Stimulated activated CD4-positive, alpha-beta T cell treated with anti-CD3 and anti-CD28 coated beads, Interleukin-4, amount 100 ng/mL, for 1 hour (primary cell): ENCODE results near the gene TBRG4.
"Not testable (repeated sequence)": the region's sequence is repeated elsewhere in the genome, so short reads cannot be mapped to it uniquely, and the experiment has no call there.

Experiments
- DNase-seq: peaks from one replicate; pipeline ENCODE4 v3.0.0-alpha.2; 2020

The TBRG4 gene

GRCh38 chr7:45114257-45114656 is 2.8 kb upstream of the TBRG4 start:
- not testable (repeated sequence) for DNase-seq

DNA sequence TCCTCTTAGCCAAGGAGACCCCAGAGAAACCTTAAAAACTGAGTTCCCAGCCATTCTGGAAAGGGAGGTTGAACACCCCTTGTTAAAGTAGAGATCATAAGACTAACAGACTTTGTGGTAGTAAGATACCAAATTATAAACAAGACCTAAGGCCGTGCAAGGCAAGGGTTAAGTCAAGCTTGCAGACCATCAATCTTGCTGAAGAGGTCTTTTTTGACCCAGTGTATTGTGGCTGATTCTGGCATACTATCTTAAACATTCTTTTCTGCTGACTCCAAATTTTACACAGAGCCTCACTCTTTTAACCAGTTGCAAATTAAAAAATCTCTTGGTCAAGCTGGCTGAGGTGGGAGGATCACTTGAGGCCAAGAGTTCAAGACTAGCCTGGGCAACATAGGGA is 1.2 kb upstream of the TBRG4 start:
- DNase-seq, result no peak

- DNase-seq, result no peak
Observed at GRCh38 chr7:45108863-45109262, 2.6 kb downstream of the TBRG4 start.

DNA sequence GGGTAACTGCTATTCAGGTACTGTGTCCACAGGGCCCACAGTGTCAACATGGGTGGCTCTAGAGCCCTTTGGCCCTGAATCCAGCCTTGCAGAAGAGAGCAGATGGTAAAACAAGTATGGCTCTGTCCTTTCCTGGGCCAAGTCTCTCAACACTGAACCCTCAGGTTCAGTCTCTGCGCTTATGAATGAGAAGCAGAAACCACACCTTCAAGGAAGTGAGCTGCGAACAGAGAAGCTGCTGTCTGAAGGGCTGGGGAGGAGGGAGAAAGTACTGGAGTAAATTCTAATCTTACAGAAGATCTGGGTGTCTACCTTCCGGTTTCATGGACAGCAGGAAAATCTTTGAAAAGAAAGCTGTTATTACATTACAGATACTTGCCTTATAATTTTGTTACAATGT is 4.1 kb downstream of the TBRG4 start:
- no peak for DNase-seq

GRCh38 chr7:45106820-45107219 is 4.7 kb downstream of the TBRG4 start:
- DNase-seq, result no peak

DNA sequence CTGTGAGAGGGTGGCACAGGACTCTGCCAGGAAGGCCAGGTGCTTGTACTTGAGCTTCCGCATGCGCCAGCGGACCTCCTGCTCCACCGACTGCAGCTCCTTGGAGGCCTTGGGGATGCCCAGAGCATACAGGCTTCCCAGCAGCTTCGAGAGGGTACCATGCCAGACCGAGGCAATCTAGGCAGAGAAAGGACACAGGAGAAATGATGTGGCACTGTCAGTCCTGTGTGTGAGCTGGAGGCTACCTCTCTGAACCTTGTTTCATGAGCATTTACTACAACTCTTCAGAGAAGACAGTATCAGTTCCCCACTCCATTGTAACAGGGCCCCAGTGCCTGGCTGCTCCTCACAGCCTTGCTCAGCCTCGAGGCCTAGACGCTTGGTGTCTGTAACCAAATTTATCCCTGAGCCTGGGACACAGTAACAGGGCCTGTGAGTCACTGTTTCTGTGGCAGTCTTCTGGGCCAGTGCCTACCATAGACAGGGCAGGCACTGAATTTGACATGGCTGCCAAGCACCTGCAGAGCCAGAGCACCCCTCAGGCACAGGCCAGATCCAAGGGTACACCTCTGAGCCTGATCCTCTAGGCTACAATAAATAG is 5.8 kb downstream of the TBRG4 start:
- DNase-seq, result no peak

DNA sequence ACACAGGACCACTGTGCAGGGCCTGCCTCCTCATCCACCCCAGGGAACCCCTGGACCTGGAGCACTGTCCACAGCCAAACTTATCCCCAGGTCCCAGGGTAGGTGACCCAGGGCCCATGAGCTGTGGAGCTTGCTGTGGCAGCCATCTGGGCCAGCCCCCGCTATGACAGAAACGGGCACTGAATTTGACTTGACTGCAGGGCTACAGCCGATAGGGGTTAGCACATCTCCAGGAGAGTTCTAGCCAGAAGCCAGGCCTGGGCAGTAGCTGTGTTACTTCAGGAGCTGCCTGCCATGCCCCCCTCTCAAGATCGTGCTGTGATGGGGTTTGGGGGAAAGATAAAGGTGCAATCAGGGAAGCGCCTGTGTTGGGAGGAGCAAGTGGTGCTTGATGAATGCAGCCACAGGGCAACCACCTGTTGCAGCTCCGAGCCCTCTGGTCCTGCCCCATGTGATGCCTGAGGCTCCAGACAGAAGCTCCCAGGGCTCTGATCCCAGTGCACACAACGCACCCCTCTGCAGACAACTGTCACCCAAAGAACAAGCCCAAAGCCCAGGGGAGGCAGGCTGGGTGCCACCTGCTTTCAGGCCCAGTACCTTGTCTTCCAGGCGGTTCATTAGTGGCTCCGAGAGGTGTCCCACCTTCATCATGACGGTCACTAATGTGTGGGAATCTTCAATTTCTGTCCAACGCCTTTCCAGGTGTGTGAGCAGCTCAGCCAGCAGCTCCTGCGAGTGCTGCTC is 6.5 kb downstream of the TBRG4 start:
- DNase-seq, result no peak

GRCh38 chr7:45103958-45104843 is 7.3 kb downstream of the TBRG4 start:
- DNase-seq, result no peak

DNA sequence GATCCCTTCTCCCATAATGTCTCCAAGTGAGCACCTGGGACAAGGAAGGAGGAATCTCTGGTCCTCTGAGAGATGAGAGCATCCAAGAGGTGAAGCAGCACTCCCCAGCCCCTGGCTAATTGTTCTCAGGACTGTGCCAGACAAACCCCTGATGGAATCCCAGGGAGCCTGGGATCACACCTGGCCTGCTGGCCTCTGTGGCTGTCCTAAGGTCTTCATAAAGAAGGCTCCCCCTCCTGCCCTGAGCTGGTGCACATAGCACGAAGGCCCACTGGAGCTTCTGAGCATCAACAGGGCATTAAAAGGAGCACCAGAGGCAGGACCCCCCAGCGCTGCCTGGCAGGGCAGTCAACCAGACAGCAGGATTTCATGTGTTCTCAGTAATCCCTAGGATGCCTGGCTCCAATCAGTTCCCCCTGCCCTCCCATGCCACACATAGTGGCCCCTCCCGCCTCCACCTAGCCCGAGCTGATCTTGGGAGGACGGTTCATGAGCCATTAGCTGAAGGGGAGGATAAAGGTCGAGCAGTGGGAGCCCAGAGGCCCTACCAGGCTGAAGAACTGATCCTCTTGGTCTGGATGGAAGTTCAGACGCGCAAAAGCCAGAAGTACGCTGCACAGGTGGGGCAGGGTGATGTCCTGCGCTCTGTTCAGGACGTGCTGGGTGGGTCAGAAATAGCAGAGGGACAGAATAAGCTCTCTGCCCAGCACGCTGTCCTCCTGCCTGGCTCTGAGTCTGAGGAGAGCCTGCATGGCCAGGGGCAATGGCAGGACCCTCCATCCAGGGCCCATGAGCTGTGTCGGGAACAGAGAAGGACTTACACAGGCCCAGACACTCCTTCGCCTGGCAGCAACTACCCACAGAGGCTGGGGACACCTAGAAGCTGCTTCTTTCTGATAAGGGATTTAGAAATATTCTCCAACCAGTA is 8.4 kb downstream of the TBRG4 start:
- no peak for DNase-seq

DNA sequence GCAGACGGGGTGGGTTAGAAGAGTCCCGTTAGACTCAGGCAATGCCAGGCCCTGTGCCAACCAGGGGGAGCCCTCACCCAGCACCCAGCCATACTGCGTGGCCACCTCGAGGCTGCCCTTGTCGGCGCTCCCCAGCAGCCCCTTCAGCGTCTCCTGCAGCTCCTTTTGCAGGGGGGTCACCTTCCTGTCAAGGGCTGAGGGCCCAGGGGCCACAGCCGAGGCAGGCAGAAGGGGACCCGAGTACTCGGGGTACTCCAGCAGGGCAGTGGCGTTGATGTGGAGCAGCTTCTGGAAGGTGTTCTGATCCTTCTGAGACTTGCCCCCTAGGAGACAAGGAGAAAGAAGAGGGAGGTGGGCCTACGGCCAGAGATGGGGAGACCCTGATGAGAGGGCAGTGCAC is 9.7 kb downstream of the TBRG4 start:
- DNase-seq, result no peak

GRCh38 chr7:45100761-45101480 is 10.6 kb downstream of the TBRG4 start:
- no peak for DNase-seq

DNA sequence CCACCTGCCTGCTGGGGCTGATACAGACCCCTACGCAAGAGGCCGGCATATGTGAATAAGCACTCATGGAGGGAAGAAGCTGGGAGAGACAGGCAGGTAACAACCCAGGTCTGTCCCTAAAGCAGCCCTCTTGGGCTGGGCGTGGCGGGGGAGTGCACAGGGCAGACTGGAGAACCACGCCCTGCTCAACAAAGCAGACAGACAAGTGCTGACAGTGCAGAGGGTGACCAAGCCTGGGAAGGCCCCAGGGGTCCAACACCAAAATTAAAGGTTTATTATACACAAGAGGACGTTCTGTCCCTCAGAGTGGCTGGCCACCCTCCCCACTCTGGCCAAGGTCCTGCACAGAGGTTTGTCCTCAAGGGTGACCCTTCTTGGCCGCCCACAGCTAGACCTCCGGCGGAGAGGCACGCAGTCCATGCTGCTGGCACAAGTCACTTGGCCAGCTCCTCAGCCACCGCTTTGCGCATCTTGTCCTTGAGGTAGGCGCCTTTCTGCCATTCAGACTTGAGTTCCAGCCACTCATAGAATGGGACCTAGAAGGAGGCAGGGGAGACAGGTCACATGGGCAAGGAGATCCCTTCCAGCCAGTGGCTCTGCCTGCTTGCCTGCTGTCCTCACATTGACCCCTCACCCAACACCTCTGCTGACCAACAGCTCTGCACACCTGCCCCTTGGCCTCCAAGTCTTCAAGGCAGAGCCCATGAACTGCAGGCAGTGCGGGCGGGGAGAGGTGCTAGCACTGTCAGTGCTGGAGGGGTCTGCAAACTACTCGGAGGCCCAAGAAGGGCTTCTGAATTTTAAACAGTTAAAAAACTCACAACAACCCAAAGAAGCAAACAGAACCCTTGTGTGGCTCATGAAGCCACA is 11.4 kb downstream of the TBRG4 start:
- no peak for DNase-seq

- DNase-seq, result no peak
Observed at GRCh38 chr7:45098983-45099839, 12.3 kb downstream of the TBRG4 start.

DNA sequence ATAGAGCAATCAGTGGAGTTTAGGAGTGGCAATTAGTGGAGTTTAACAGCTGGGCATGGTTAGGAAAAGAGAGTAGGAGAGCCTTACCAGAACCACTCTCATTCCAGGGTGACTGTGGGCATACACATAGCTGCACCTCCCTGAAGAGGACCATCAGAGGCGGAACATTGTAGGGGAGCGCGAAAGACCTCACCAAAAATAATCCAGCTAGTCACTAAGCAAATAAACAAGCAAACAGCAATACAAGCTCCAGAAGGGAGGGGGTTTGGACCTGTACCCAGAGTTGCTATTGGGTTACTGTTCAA is 18.6 kb downstream of the TBRG4 start:
- DNase-seq, result no peak

GRCh38 chr7:45092100-45092930 is 19.2 kb downstream of the TBRG4 start:
- DNase-seq, result no peak

- peak; percentile 53 for DNase-seq
Observed at GRCh38 chr7:45089341-45089891, 22.1 kb downstream of the TBRG4 start.

- DNase-seq, result no peak
Observed at GRCh38 chr7:45088821-45089340, 22.6 kb downstream of the TBRG4 start, which contains the start of gene NACAD. Gene NACAD (minus strand): TSS chr7:45088969. CDS start chr7:45088894, 75 bp downstream.

DNA sequence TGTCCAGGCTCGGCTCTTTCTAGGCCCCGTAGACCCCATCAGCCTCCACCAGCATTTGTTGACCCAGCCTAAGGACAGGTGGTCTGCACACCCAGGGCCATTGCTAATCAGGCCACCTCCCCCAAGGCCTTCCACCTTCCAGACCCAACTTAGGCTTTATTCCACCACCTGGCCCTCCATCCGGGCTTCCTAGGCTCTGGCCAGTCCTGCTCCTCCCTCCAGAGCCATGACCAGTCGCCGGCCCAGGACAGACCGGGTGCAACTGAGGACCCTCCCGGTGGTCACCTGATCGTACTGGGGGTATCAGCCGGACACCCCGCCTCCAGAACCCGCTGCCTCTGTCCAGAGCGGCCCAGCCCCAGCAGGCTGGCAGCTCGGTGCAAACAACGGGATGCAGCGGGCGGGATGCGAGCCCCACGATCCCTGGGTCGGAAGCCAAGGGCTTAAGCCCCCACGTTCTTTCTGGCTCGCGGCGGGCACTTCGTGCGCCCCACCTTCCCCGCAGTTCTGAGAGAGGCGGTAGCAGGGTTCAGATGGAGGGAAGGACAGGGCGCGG is 23.3 kb downstream of the TBRG4 start:
- DNase-seq, result no peak
